Activated T-helper 9 cell treated with anti-CD3 and anti-CD28 coated beads, Interleukin-2, amount 50 U/mL, for 16 hours (primary cell): Measurements from ENCODE around the gene CNTN4.
"Not testable (repeated sequence)": the region's sequence is repeated elsewhere in the genome, so short reads cannot be mapped to it uniquely, and the experiment has no call there.

ENCODE experiments used
- DNase-seq: peaks from one replicate; pipeline ENCODE4 v3.0.0-alpha.2; 2020; ENCODE audit warnings: low read depth

CNTN4 gene

GRCh38 chr3:2792432-2792831 is 693.8 kb downstream of the CNTN4 start:
- no peak for DNase-seq

- no peak for DNase-seq
Observed at GRCh38 chr3:2793987-2794386, 695.3 kb downstream of the CNTN4 start.

GRCh38 chr3:2802429-2802828 is 703.8 kb downstream of the CNTN4 start:
- DNase-seq = no peak

- no peak for DNase-seq
Observed at GRCh38 chr3:2807514-2807913, 708.8 kb downstream of the CNTN4 start.

GRCh38 chr3:2810723-2811122 is 712.1 kb downstream of the CNTN4 start:
- DNase-seq = no peak

- DNase-seq = no peak
Observed at GRCh38 chr3:2819571-2819970, 720.9 kb downstream of the CNTN4 start.

GRCh38 chr3:2820982-2821381 is 722.3 kb downstream of the CNTN4 start:
- DNase-seq = not testable (repeated sequence)

GRCh38 chr3:2822611-2823010 is 723.9 kb downstream of the CNTN4 start:
- DNase-seq = no peak

- no peak for DNase-seq
Observed at GRCh38 chr3:2823031-2823430, 724.4 kb downstream of the CNTN4 start.

GRCh38 chr3:2823437-2824211 is 725.0 kb downstream of the CNTN4 start:
- no peak for DNase-seq

- DNase-seq = no peak
Observed at GRCh38 chr3:2826036-2826435, 727.4 kb downstream of the CNTN4 start.

- no peak for DNase-seq
Observed at GRCh38 chr3:2826453-2826852, 727.8 kb downstream of the CNTN4 start.

- no peak for DNase-seq
Observed at GRCh38 chr3:2837239-2837638, 738.6 kb downstream of the CNTN4 start.

GRCh38 chr3:2837910-2838309 is 739.2 kb downstream of the CNTN4 start:
- no peak for DNase-seq

- DNase-seq = no peak
Observed at GRCh38 chr3:2838546-2839157, 740.0 kb downstream of the CNTN4 start.

- DNase-seq = no peak
Observed at GRCh38 chr3:2839876-2840275, 741.2 kb downstream of the CNTN4 start.

GRCh38 chr3:2847062-2847841 is 748.6 kb downstream of the CNTN4 start:
- DNase-seq = no peak

GRCh38 chr3:2849092-2849491 is 750.4 kb downstream of the CNTN4 start:
- DNase-seq = no peak

GRCh38 chr3:2850701-2851100 is 752.0 kb downstream of the CNTN4 start:
- DNase-seq = no peak

GRCh38 chr3:2851361-2851760 is 752.7 kb downstream of the CNTN4 start:
- DNase-seq = no peak

- no peak for DNase-seq
Observed at GRCh38 chr3:2851835-2852234, 753.2 kb downstream of the CNTN4 start.

GRCh38 chr3:2853651-2854050 is 755.0 kb downstream of the CNTN4 start:
- DNase-seq = no peak
